PC-3 (cell line): ENCODE results near the gene FGR.

Source experiments
- CTCF ChIP-seq: fragments of 300-600 bp; sonication (generic); conservative IDR thresholded peaks from 2 replicates; pipeline ENCODE4 v1.5.1; 2017; ENCODE audit warnings: antibody characterized with exemption, low read depth, mild to moderate bottlenecking, low read length
- EZH2 ChIP-seq: fragments of 300-600 bp; sonication (generic); IDR thresholded peaks from one replicate; pipeline ENCODE4 v1.6.1; 2017; ENCODE audit warnings: antibody characterized with exemption, mild to moderate bottlenecking, low read length; ENCODE audit not compliant: unreplicated experiment

GRCh38 chr1:27659497-27660299 lies 24.7 kb upstream of the FGR start:
- no peak for TF ChIP-seq CTCF
- TF ChIP-seq EZH2, result no peak
